Smooth muscle cell (in vitro differentiated cells): ENCODE measurements around the gene CRYGA. TPM values are rescaled to one million over a fixed set of nuclear protein-coding genes. Genes with fewer than 3 reads are reported as not detected.

ENCODE experiments used
- polyA plus RNA-seq: library from polyadenylated mRNA; unstranded; fragments of >200 nt; fragmentation: Nextera tagmentation; extraction: Ambion mirVana; gene quantifications from 2 replicates; pipeline ENCODE4 v1.2.1, GENCODE V29; 2016
- total RNA-seq: library from RNA; depleted of rRNA; stranded (reverse); fragments of >200 nt; gene quantifications from 2 replicates; pipeline ENCODE4 v1.2.3, GENCODE V29; 2014

CRYGA gene
- total and polyA plus RNA-seq, 2 experiments from 2014 or later: not detected

Other genes starting within 250 kb of the CRYGA start
- gene PLEKHM3, start 138.1 kb downstream of the CRYGA start, total RNA-seq: 10.3 and 11.3 TPM in 2 replicates
- gene PLEKHM3, start 138.1 kb downstream of the CRYGA start, polyA plus RNA-seq: 3.2 and 3.8 TPM in 2 replicates
- gene CRYGD, start 39.1 kb downstream of the CRYGA start, total RNA-seq: not detected in 2 replicates
- not detected in 2 replicates for gene CRYGD, start 39.1 kb downstream of the CRYGA start, polyA plus RNA-seq
- not detected in 2 replicates for gene CRYGC, start 33.8 kb downstream of the CRYGA start, total RNA-seq
- not detected in 2 replicates for gene CRYGC, start 33.8 kb downstream of the CRYGA start, polyA plus RNA-seq
- gene CRYGB, start 17.4 kb downstream of the CRYGA start, total RNA-seq: not detected in 2 replicates
- gene CRYGB, start 17.4 kb downstream of the CRYGA start, polyA plus RNA-seq: not detected in 2 replicates
- not detected in 2 replicates for gene C2orf80, start 26.4 kb upstream of the CRYGA start, total RNA-seq
- not detected in 2 replicates for gene C2orf80, start 26.4 kb upstream of the CRYGA start, polyA plus RNA-seq
- gene IDH1, start 91.5 kb upstream of the CRYGA start, total RNA-seq: 98.6 and 143 TPM in 2 replicates
- 76.0 and 97.2 TPM in 2 replicates for gene IDH1, start 91.5 kb upstream of the CRYGA start, polyA plus RNA-seq
- gene PIKFYVE, start 102.7 kb upstream of the CRYGA start, total RNA-seq: 29.5 and 32.5 TPM in 2 replicates
- gene PIKFYVE, start 102.7 kb upstream of the CRYGA start, polyA plus RNA-seq: 4.9 and 5.2 TPM in 2 replicates
- gene PTH2R, start 243.2 kb upstream of the CRYGA start, total RNA-seq: not detected in 2 replicates
- gene PTH2R, start 243.2 kb upstream of the CRYGA start, polyA plus RNA-seq: not detected in 2 replicates